HEK293T (cell line): ENCODE data around the gene CASP5.
"Not testable (repeated sequence)": the region's sequence is repeated elsewhere in the genome, so short reads cannot be mapped to it uniquely, and the experiment has no call there.

ENCODE experiments used
- CTCF ChIA-PET: fragments of 350-600 bp; formaldehyde crosslinking; extraction: SDS; loops from one replicate; lab custom pipeline; 2021; ENCODE audit warnings: antibody characterized with exemption, inconsistent platforms; lab: Yijun Ruan, JAX
- POLR2A ChIA-PET: fragments of 350-600 bp; formaldehyde crosslinking; extraction: SDS; loops from one replicate; lab custom pipeline; 2020; ENCODE audit warnings: antibody characterized with exemption, inconsistent platforms; lab: Yijun Ruan, JAX
- DNase-seq: peaks from one replicate; pipeline ENCODE4 v3.0.0; 2012; ENCODE audit warnings: mixed read lengths; ENCODE audit errors: extremely low spot score
- ARNT ChIP-seq: fragments of 450-650 bp; IDR thresholded peaks from 2 replicates; pipeline ENCODE4 v1.6.1; 2017; ENCODE audit warnings: mild to moderate bottlenecking
- BHLHE40 ChIP-seq: fragments of 450-650 bp; IDR thresholded peaks from 2 replicates; pipeline ENCODE4 v1.6.1; 2016; ENCODE audit warnings: mild to moderate bottlenecking, moderate library complexity, borderline replicate concordance
- CTBP1 ChIP-seq: fragments of 450-650 bp; IDR thresholded peaks from 2 replicates; pipeline ENCODE4 v1.6.1; 2016; ENCODE audit warnings: borderline replicate concordance
- ELF4 ChIP-seq: fragments of 450-650 bp; IDR thresholded peaks from 2 replicates; pipeline ENCODE4 v1.6.1; 2017; ENCODE audit warnings: antibody characterized with exemption
- FOXA1 ChIP-seq: fragments of 450-650 bp; IDR thresholded peaks from 2 replicates; pipeline ENCODE4 v1.6.1; 2016; ENCODE audit warnings: mild to moderate bottlenecking
- FOXK2 ChIP-seq: fragments of 450-650 bp; IDR thresholded peaks from 2 replicates; pipeline ENCODE4 v1.6.1; 2016; ENCODE audit warnings: mild to moderate bottlenecking
- FOXM1 ChIP-seq: fragments of 450-650 bp; IDR thresholded peaks from 2 replicates; pipeline ENCODE4 v1.6.1; 2017; ENCODE audit warnings: mild to moderate bottlenecking, borderline replicate concordance
- HDGF ChIP-seq: fragments of 450-650 bp; IDR thresholded peaks from 2 replicates; pipeline ENCODE4 v1.6.1; 2017; ENCODE audit warnings: antibody characterized with exemption, borderline replicate concordance
- L3MBTL2 ChIP-seq: fragments of 450-650 bp; conservative IDR thresholded peaks from 2 replicates; pipeline ENCODE4 v1.6.1; 2016; ENCODE audit warnings: mild to moderate bottlenecking
- LEF1 ChIP-seq: fragments of 450-650 bp; IDR thresholded peaks from 2 replicates; pipeline ENCODE4 v1.6.1; 2017; ENCODE audit warnings: mild to moderate bottlenecking, borderline replicate concordance
- NFRKB ChIP-seq: fragments of 450-650 bp; IDR thresholded peaks from 2 replicates; pipeline ENCODE4 v1.6.1; 2016; ENCODE audit warnings: mild to moderate bottlenecking, moderate library complexity
- SP1 ChIP-seq: fragments of 450-650 bp; IDR thresholded peaks from 2 replicates; pipeline ENCODE4 v1.6.1; 2017
- SUZ12 ChIP-seq: fragments of 450-650 bp; IDR thresholded peaks from 2 replicates; pipeline ENCODE4 v1.6.1; 2016; ENCODE audit warnings: mild to moderate bottlenecking
- TARDBP ChIP-seq: fragments of 450-650 bp; IDR thresholded peaks from 2 replicates; pipeline ENCODE4 v1.6.1; 2016
- ZNF384 ChIP-seq: fragments of 450-650 bp; IDR thresholded peaks from 2 replicates; pipeline ENCODE4 v1.6.1; 2016
- TF ChIP-seq, protein P1 (sequence below): fragments of 450-650 bp; IDR thresholded peaks from 2 replicates; pipeline ENCODE4 v1.6.1; 2016

The CASP5 gene

DNA sequence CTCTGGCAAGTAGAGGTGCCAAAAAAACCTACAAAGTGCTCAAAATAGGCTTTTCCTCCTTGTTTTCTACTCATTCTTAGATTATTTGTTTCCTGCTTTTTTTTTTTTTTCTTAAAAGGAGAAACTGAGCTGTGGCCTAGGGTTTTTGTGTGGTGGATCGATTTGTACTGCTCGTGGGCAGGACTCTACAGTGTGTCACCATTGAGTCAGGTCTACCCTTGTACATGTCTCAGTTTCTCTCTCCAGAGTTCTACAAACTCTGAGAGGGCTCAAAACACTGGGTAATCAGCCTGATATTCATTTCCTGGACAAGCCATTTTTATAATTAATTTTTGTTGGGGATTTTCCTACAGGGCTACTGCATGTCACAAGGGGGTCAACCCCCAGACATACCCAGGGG is 49.4 kb downstream of the CASP5 start:
- POLR2A ChIA-PET = no interaction called here
- no peak for DNase-seq
- CTCF ChIA-PET = no interaction called here
- TF ChIP-seq FOXM1 = no peak
- TF ChIP-seq TARDBP = no peak
- TF ChIP-seq BHLHE40 = no peak
- no peak for TF ChIP-seq NFRKB
- TF ChIP-seq SUZ12 = no peak
- no peak for TF ChIP-seq FOXA1
- no peak for TF ChIP-seq FOXK2
- TF ChIP-seq L3MBTL2 = no peak
- no peak for TF ChIP-seq HDGF
- no peak for TF ChIP-seq ARNT
- TF ChIP-seq CTBP1 = no peak
- no peak for TF ChIP-seq SP1
- TF ChIP-seq LEF1 = no peak
- TF ChIP-seq ZNF384 = no peak
- TF ChIP-seq, protein P1, sequence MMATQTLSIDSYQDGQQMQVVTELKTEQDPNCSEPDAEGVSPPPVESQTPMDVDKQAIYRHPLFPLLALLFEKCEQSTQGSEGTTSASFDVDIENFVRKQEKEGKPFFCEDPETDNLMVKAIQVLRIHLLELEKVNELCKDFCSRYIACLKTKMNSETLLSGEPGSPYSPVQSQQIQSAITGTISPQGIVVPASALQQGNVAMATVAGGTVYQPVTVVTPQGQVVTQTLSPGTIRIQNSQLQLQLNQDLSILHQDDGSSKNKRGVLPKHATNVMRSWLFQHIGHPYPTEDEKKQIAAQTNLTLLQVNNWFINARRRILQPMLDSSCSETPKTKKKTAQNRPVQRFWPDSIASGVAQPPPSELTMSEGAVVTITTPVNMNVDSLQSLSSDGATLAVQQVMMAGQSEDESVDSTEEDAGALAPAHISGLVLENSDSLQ = no peak

DNA sequence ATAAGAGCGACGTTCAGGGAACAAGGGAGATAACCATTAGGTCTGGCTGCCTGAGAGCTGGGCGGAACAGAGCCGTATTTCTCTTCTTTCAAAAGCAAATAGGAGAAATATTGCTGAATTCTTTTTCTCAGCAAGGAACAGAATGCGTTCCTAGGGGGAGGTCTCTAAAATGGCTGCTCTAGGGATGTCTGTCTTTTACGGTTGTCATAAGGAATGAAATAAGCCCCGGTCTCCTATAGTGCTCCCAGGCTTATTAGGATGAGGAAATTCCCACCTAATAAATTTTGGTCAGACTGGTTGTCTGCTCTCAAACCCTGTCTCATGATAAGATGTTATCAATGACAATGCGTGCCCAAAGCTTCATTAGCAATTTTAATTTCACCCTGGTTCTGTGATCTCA is 50.0 kb downstream of the CASP5 start:
- CTCF ChIA-PET, DNase-seq, POLR2A ChIA-PET: not testable (repeated sequence)

DNA sequence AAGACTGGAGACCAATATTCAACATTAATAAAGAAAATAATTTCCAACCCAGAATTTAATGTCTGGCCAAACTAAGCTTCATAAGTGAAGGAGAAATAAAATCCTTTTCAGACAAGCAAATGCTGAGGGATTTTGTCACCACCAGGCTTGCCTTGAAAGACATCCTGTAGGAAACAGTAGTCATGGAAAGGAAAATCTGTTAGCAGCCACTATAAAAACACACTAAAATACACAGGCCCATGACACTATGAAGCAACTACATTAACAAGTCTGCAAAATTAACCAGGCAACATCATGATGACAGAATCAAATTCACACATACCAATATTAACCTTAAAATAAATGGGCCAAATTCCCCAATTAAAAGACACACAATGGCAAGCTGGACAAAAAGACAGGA is 52.2 kb downstream of the CASP5 start:
- TF ChIP-seq FOXA1 (no peak), BHLHE40 (no peak), NFRKB (no peak), L3MBTL2 (no peak), TARDBP (no peak), LEF1 (no peak), FOXM1 (no peak), FOXK2 (no peak), SP1 (no peak), CTBP1 (no peak), HDGF (no peak), ZNF384 (no peak), ELF4 (no peak), ARNT (no peak), SUZ12 (no peak)
- TF ChIP-seq, protein P1 = no peak
- CTCF ChIA-PET = no interaction called here
- POLR2A ChIA-PET = no interaction called here
- DNase-seq = no peak

DNA sequence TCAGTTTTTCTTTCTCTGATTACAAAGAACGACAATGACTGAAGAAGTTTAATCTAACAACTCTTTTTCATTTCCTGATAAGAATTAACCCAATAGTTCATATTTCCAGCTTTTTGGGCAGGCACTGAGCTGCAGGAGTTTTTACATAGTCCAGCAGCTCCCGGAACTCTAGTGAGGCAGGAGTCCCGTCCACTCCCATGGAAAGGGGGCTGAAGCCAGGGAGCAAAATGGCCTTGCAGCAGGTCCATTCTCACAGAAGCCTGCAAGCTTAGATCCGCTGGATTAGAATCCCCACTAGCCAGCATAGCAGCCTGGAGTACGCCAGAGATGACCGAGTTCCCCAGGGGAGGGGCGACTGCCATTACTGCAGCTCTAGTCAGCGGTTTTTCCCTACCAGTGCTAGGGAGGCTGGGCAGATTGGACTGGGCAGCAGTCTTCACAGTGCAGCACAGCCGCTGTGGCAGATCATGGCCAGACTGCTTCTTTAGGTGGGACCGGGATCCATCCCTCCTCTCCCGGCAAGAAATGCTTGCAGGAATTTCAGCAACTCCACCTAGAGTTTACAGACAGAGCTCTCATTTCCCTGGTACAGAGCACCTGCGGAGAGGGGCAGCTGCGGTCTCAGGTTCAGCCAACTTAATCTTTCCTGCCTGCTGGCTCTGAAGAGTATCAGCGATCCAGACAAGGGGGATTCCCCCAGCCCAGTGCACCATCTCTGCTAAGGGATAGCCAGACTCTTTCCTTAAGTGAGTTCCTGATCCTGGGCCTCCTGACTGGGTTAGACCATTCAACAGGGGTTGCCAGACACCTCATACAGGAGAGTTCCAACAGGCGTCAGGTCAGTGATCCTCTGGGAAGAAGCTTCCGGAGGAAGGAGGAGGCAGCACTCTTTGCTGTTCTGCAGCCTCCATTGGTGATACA is 53.9 kb downstream of the CASP5 start:
- ChIA-PET POLR2A (no interaction called here), CTCF (no interaction called here)
- TF ChIP-seq SUZ12 (no peak), FOXA1 (no peak), CTBP1 (no peak), FOXM1 (no peak), L3MBTL2 (no peak), ZNF384 (no peak), SP1 (no peak), LEF1 (no peak), ARNT (no peak), BHLHE40 (no peak), NFRKB (no peak), HDGF (no peak), TARDBP (no peak), FOXK2 (no peak), ELF4 (no peak)
- TF ChIP-seq, protein P1 = no peak
- DNase-seq = no peak

DNA sequence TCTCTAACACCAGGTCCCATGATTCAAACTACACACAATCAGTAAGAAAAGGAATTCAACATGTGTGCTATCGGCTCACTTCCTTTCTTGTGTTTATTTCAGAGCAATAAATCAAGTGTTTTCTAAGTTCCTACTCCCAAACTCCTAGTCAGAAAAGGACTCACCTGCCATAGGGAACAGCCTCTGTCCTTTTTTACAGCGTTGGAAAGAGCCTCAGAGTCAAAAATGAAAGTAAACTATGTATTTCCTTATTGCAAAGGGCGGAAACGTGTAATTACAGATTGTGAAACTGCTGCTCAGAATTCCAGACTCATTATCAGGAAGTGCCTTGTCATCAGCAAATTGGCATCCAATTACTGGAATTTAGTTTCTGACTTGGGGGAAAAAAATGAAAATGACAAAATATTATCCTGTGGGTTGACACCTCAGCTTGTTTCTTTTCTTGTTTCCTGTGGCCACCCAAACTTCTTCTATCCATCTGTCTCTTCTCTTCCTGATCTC is 54.6 kb downstream of the CASP5 start, which contains the start of gene CASP4:
TSS of gene CASP4 (minus strand) at position 220 of the 501 bp plus-strand sequence. CDS start at position 171, 49 bp downstream.
- ChIA-PET POLR2A (no interaction called here), CTCF (no interaction called here)
- no peak for DNase-seq
- no peak for TF ChIP-seq LEF1
- TF ChIP-seq FOXK2 = no peak
- no peak for TF ChIP-seq BHLHE40
- TF ChIP-seq CTBP1 = no peak

DNA sequence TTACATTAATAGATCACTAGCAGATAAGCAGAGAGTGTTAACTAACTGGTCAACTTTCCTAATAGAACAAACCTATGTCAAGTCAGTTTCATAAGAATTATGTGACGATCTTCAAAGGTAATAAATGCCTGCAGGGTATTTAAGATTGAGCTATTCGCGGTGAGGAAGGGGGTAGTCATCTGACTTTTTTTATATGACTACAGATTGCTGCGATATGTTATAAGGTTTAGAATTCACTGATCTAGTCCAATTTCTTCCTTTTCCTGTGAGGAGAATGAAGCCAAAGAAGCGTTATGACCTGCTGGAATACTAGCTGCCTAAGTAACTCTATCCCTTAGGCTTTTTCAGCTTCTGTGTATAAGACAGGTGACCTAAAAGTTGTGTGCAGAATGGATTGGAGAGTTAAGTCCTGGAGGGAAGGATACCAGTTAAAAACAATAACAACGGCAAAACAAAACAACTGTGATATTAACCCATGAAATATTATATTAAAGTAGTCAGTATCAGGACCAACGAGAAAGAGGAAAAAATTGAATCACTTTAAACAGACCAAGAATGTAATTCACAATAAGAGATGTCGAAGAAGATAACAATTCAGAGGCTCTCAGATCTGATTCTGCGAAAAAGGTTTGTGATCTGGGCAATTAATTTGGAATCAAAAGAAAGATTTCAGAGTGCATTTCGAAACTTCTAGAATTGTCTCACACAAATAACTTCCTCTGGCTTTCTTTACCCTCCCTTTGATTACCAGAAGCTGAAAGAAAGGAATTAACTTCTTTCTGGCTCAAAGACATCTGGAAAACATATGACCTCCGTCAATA is 55.2 kb downstream of the CASP5 start:
- ChIA-PET POLR2A (no interaction called here), CTCF (no interaction called here)
- no peak for DNase-seq
- TF ChIP-seq FOXK2 (no peak), HDGF (no peak), ZNF384 (no peak), L3MBTL2 (no peak), CTBP1 (no peak), LEF1 (no peak)
